ENCODE data around the gene SCG5.
A peak's percentile ranks its signal among the peaks of the same experiment; 100 is the strongest.

Gene SCG5

GRCh38 chr15:32659340-32660155 is 18.0 kb downstream of the SCG5 start:
- DNase-seq, result no peak

GRCh38 chr15:32663671-32664070 is 22.2 kb downstream of the SCG5 start:
- no peak for DNase-seq
- no peak for ATAC-seq

More at GRCh38 chr15:32659340-32660155, 18.0 kb downstream of the SCG5 start:
- ATAC-seq, result no peak

- ATAC-seq (no peak), DNase-seq (no peak)
These were observed 23.3 kb downstream of the SCG5 start for GRCh38 chr15:32664796-32665195.

GRCh38 chr15:32667321-32667720 is 25.8 kb downstream of the SCG5 start:
- DNase-seq (no peak), ATAC-seq (no peak)

GRCh38 chr15:32668942-32669341 is 27.4 kb downstream of the SCG5 start:
- no peak for ATAC-seq
- no peak for DNase-seq

GRCh38 chr15:32669896-32670611 is 28.5 kb downstream of the SCG5 start:
- ATAC-seq, result no peak
- DNase-seq, result no peak

GRCh38 chr15:32670623-32671022 is 29.1 kb downstream of the SCG5 start:
- ATAC-seq (no peak), DNase-seq (no peak)

- no peak for DNase-seq
- ATAC-seq, result no peak
These were observed 30.1 kb downstream of the SCG5 start for GRCh38 chr15:32671339-32672325.

- DNase-seq (no peak), ATAC-seq (no peak)
These were observed 33.2 kb downstream of the SCG5 start for GRCh38 chr15:32674681-32675080.

- no peak for DNase-seq
- ATAC-seq, result no peak
These were observed 34.0 kb downstream of the SCG5 start for GRCh38 chr15:32675466-32675865.

- DNase-seq (no peak), ATAC-seq (no peak)
These were observed 34.7 kb downstream of the SCG5 start for GRCh38 chr15:32676169-32676568.

GRCh38 chr15:32677238-32677750 is 35.8 kb downstream of the SCG5 start:
- no peak for ATAC-seq
- DNase-seq, result no peak

- ATAC-seq (no peak), DNase-seq (no peak)
These were observed 37.8 kb downstream of the SCG5 start for GRCh38 chr15:32679298-32679690.

GRCh38 chr15:32682569-32682968 is 41.1 kb downstream of the SCG5 start:
- no peak for ATAC-seq
- DNase-seq, result no peak

GRCh38 chr15:32682977-32683630 is 41.6 kb downstream of the SCG5 start:
- no peak for ATAC-seq

GRCh38 chr15:32683906-32684584 is 42.5 kb downstream of the SCG5 start:
- ATAC-seq (peak; percentile 57), DNase-seq (no peak)

More at GRCh38 chr15:32682977-32683630, 41.6 kb downstream of the SCG5 start:
- DNase-seq, result no peak

GRCh38 chr15:32685576-32685975 is 44.1 kb downstream of the SCG5 start:
- ATAC-seq (no peak), DNase-seq (no peak)

GRCh38 chr15:32687556-32687955 is 46.0 kb downstream of the SCG5 start:
- ATAC-seq, result no peak

GRCh38 chr15:32688151-32688639 is 46.7 kb downstream of the SCG5 start:
- DNase-seq (no peak), ATAC-seq (no peak)

More at GRCh38 chr15:32687556-32687955, 46.0 kb downstream of the SCG5 start:
- DNase-seq, result no peak

GRCh38 chr15:32690941-32691688 is 49.6 kb downstream of the SCG5 start:
- DNase-seq, result no peak
- no peak for ATAC-seq
